Upper lobe of right lung (tissue), 1 donor: ENCODE results near the gene DLG2. TPM values are rescaled to one million over a fixed set of nuclear protein-coding genes. Genes with fewer than 3 reads are reported as not detected.

Experiments used
- ATAC-seq: fragments of 200-7000 bp; cut with Tn5 transposase; one replicate; pipeline ENCODE4 v1.9.1; 2020; ENCODE audit warnings: mild to moderate bottlenecking, moderate library complexity
- DNase-seq: peaks from one replicate; pipeline ENCODE4 v3.0.0-alpha.2; 2020
- H3K27ac ChIP-seq: fragments of 200-600 bp; one replicate; pipeline ENCODE4 v1.8.0; 2022
- H3K27me3 ChIP-seq: fragments of 200-600 bp; one replicate; pipeline ENCODE4 v1.8.0; 2022; ENCODE audit warnings: mild to moderate bottlenecking
- H3K36me3 ChIP-seq: fragments of 200-600 bp; one replicate; pipeline ENCODE4 v1.8.0; 2022
- H3K4me1 ChIP-seq: fragments of 200-600 bp; one replicate; pipeline ENCODE4 v1.8.0; 2022
- H3K4me3 ChIP-seq: fragments of 200-600 bp; one replicate; pipeline ENCODE4 v1.8.0; 2022; ENCODE audit warnings: mild to moderate bottlenecking
- H3K9me3 ChIP-seq: fragments of 200-600 bp; one replicate; pipeline ENCODE4 v1.8.0; 2022
- intact Hi-C: fragments of 100-400 bp; cut with DNase I; formaldehyde crosslinking; loops from one replicate; pipeline ENCODE4 v1.11.0; 2022
- total RNA-seq: library from RNA; stranded (reverse); fragmentation: NEBNext Ultra II Directional; extraction: Animal tissue kit (Norgen Biotek cat#: 25700); gene quantifications from one replicate; pipeline ENCODE4 v1.2.1, GENCODE V29; 2021
- TF ChIP-seq, protein P1 (sequence below): fragments of 200-600 bp; IDR thresholded peaks from one replicate; pipeline ENCODE4 v1.8.0; 2022; ENCODE audit warnings: antibody characterized with exemption
- donor health status: DM: no; HTN: yes; CAD: no; lungs with severe emphysema.

Gene DLG2
- total RNA-seq, 1 donor from 2014 or later, result 9.7 TPM

DNA sequence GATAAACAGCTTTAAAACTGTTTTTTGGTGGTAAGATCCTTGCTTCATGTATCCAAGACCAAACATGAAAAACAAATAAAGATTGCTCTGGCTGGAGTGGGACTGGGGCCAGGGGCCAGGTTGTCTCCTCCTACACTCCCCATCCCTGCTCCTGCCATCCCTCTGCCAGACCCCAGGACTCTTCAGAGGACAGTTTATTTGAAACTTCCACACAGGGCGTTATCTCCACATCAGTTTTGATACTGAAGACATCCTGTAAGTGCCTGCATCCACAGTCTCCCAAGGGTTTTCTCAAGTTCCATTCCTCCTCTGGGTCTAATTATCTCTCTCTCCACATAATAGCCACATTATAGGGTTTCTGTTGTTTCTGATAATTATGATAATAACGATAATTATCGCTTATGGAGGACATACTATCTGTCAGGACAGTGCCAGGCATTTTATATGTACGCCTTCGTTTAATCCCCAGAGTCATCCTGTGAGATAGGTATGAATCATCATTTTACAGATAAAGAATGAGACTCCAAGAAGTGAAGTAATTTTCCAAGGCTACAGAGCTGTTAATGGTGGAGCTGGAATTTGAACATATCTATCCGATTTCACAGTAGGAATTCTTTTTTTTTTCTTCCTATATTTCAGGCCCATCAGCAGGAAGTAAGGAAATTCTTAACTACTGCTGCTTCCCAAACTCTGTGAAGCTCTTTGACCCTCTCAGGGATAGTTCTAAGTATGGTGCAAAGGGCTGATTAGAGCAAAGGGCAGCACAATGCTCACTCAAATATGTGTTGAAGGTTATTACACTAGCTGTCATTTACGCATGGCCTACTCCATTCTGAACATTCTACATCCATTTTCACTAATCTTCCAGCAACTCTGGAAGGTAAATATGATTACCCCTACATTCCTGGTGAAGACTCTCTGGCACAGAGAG, 1852.9 kb downstream of the DLG2 start:
- H3K27me3 ChIP-seq, result no peaks in the 10 kb centered on the region
- H3K4me3 ChIP-seq, result no peak overlapping the region
- H3K4me1 ChIP-seq, result no peaks in the 10 kb centered on the region
- no peaks in the 10 kb centered on the region for H3K36me3 ChIP-seq
- no peak for DNase-seq
- TF ChIP-seq, protein P1, sequence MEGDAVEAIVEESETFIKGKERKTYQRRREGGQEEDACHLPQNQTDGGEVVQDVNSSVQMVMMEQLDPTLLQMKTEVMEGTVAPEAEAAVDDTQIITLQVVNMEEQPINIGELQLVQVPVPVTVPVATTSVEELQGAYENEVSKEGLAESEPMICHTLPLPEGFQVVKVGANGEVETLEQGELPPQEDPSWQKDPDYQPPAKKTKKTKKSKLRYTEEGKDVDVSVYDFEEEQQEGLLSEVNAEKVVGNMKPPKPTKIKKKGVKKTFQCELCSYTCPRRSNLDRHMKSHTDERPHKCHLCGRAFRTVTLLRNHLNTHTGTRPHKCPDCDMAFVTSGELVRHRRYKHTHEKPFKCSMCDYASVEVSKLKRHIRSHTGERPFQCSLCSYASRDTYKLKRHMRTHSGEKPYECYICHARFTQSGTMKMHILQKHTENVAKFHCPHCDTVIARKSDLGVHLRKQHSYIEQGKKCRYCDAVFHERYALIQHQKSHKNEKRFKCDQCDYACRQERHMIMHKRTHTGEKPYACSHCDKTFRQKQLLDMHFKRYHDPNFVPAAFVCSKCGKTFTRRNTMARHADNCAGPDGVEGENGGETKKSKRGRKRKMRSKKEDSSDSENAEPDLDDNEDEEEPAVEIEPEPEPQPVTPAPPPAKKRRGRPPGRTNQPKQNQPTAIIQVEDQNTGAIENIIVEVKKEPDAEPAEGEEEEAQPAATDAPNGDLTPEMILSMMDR, result no peak
- ATAC-seq, result no peak
- H3K27ac ChIP-seq, result no peak overlapping the region
- no peaks in the 10 kb centered on the region for H3K9me3 ChIP-seq
- intact Hi-C loops, result no loop called here

DNA sequence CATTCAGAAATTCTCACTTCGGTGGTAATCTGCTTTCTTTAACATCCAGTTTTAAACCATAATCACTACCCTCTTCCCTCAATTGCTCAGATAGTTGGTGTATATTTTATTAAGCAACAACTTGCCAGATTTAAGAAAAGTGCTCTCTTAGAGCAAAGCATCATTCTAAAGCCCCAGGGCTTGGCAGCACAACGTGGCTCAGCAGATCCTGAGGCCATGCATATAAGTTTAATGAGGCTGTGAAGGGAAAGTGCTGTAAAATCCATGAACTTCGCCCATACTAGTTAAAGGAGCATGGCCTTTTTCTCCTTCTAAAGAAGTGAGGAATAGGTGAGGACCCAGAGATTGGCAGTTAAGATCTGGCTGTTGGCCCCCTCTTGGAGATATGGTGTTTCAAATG, 1858.7 kb downstream of the DLG2 start:
- no peak for DNase-seq
- no peaks in the 10 kb centered on the region for H3K9me3 ChIP-seq
- TF ChIP-seq, protein P1, result no peak
- no peak overlapping the region for H3K4me3 ChIP-seq
- intact Hi-C loops, result no loop called here
- no peaks in the 10 kb centered on the region for H3K27me3 ChIP-seq
- ATAC-seq, result no peak
- H3K36me3 ChIP-seq, result no peaks in the 10 kb centered on the region
- no peak overlapping the region for H3K27ac ChIP-seq
- H3K4me1 ChIP-seq, result no peaks in the 10 kb centered on the region

DNA sequence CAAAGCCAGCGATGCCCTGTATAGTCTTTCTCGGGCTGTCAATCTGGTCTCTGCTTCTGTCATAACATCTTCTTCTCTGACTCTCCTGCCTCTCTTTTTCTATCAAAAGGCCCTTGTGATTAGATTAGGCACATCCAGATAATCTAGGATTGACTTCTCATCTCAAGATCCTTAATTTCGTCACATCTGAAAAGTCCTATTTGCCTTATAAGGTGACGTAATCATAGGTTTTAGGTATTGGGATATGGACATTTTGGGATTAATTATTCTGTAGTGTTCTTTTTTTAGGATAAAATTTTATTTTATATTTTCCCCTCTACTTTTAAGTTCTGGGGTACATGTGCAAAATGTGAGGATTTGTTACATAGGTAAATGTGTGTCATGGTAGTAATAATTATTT, 1860.2 kb downstream of the DLG2 start:
- ATAC-seq (no peak), DNase-seq (no peak)
- no peaks in the 10 kb centered on the region for H3K27me3 ChIP-seq
- intact Hi-C loops, result no loop called here
- no peaks in the 10 kb centered on the region for H3K9me3 ChIP-seq
- H3K36me3 ChIP-seq, result no peaks in the 10 kb centered on the region
- no peak overlapping the region for H3K4me3 ChIP-seq
- TF ChIP-seq, protein P1, result no peak
- no peaks in the 10 kb centered on the region for H3K4me1 ChIP-seq
- H3K27ac ChIP-seq, result no peak overlapping the region

DNA sequence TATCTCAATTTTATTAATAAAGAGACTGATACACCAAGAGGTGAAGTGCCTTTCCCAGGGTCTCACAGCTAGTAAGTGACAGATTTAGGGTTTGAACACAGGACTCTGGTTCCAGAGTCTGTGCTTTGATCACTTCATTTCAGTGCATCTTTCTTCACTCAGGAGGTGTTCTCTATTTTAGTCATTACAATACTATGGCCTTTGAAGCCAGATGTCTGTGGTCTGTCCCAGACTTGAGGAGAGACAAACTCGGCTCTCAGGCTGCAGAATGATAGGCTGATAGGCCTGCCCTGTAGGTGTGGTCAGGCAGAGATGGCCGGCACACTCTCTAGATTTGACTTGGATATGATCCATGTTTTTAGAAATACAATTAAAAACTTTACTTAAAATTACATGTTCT, 1862.5 kb downstream of the DLG2 start:
- ATAC-seq (no peak), DNase-seq (no peak)
- Histone ChIP-seq H3K9me3 (no peaks in the 10 kb centered on the region), H3K36me3 (no peaks in the 10 kb centered on the region), H3K4me1 (no peaks in the 10 kb centered on the region), H3K27me3 (no peaks in the 10 kb centered on the region), H3K4me3 (no peak overlapping the region), H3K27ac (no peak overlapping the region)
- intact Hi-C loops, result no loop called here
- TF ChIP-seq, protein P1, result no peak

DNA sequence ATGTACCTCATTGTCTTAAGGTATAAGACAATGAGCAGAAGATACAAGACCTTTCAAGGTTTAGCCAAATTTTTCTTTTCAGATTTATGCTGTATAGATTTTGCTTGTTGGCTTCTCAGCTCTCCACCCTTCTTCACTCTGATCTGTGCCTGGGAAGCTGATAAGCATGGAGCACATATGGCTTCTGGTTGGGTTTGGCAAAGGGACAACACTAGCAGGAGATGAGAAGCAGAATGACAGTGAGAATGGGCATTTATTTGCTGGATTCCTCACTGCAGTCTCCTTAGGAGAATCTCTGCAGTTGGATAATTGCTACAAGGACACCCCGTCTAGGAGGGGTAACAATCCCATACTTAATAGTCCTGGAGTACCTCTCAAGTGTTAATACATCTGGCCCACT, 1866.2 kb downstream of the DLG2 start:
- TF ChIP-seq, protein P1, result no peak
- no peak for ATAC-seq
- Histone ChIP-seq H3K27ac (no peak overlapping the region), H3K4me3 (no peak overlapping the region), H3K36me3 (no peaks in the 10 kb centered on the region), H3K9me3 (no peaks in the 10 kb centered on the region), H3K27me3 (no peaks in the 10 kb centered on the region), H3K4me1 (no peaks in the 10 kb centered on the region)
- intact Hi-C loops, result no loop called here
- no peak for DNase-seq
